Breast epithelium (tissue), 4 donors: Measurements from ENCODE around the gene FGF2. TPM values are rescaled to one million over a fixed set of nuclear protein-coding genes. Genes with fewer than 3 reads are reported as not detected.

ENCODE experiments used
- DNase-seq, 2 donors: peaks; one replicate each; pipeline ENCODE4 v3.0.0-alpha.2; 2019; ENCODE audit warnings: low spot score in 2 of 2
- H3K27ac ChIP-seq, 2 donors: fragments of 200-600 bp; sonication (generic) in 1 of 2; one replicate each; pipeline ENCODE4 v1.5.1; 2016 to 2019; ENCODE audit warnings: mild to moderate bottlenecking in 1 of 2
- H3K27me3 ChIP-seq, 2 donors: fragments of 200-600 bp; sonication (generic) in 1 of 2; one replicate each; pipeline versions ENCODE4 v1.5.1 to v1.6.0; 2017 to 2019; ENCODE audit warnings: control low read depth in 1 of 2, mild to moderate bottlenecking in 1 of 2
- H3K36me3 ChIP-seq: fragments of 200-600 bp; one replicate; pipeline ENCODE4 v1.5.1; 2019
- H3K4me1 ChIP-seq, 2 donors: fragments of 200-600 bp; sonication (generic); one replicate each; pipeline ENCODE4 v1.5.1; 2016 to 2019; ENCODE audit warnings: control low read depth in 1 of 2
- H3K4me3 ChIP-seq, 3 donors: fragments of 200-600 bp; sonication (generic); 1 replicate in 2 of 3; 2 replicates in 1 of 3; pipeline ENCODE4 v1.5.1; 2016 to 2019; ENCODE audit warnings: mild to moderate bottlenecking in 3 of 3, moderate library complexity in 2 of 3
- H3K9me3 ChIP-seq, 2 donors: fragments of 200-600 bp; sonication (generic) in 1 of 2; one replicate each; pipeline ENCODE4 v1.5.1; 2016 to 2019; ENCODE audit warnings: control low read depth in 1 of 2
- POLR2A ChIP-seq: fragments of 450-650 bp; IDR thresholded peaks from one replicate; pipeline ENCODE4 v1.6.1; 2016; ENCODE audit warnings: antibody characterized with exemption, mild to moderate bottlenecking, moderate library complexity
- POLR2AphosphoS5 ChIP-seq, 3 donors: sonication (generic); formaldehyde crosslinking; IDR thresholded peaks; one replicate each; pipeline ENCODE4 v1.6.1; 2017; ENCODE audit warnings: antibody characterized with exemption in 3 of 3
- intact Hi-C: fragments of 100-400 bp; cut with DNase I; formaldehyde crosslinking; loops from one replicate; pipeline ENCODE4 v1.15.1; 2023; ENCODE audit warnings: low total_unique reads
- total RNA-seq, 3 donors: library from RNA; depleted of rRNA; stranded (reverse); fragments of >200 nt; gene quantifications; one replicate each; pipeline ENCODE4 v1.1.0, GENCODE V29; 2016
- TF ChIP-seq, protein P1 (sequence below), 3 donors: fragments of 450-650 bp; IDR thresholded peaks; one replicate each; pipeline ENCODE4 v1.5.1; 2016 to 2017; ENCODE audit warnings: antibody characterized with exemption in 3 of 3, mild to moderate bottlenecking in 3 of 3, moderate library complexity in 3 of 3

Gene FGF2
- total RNA-seq, 3 donors from 2014 or later: 21.6 to 53.6 (median 33.0) TPM

DNA sequence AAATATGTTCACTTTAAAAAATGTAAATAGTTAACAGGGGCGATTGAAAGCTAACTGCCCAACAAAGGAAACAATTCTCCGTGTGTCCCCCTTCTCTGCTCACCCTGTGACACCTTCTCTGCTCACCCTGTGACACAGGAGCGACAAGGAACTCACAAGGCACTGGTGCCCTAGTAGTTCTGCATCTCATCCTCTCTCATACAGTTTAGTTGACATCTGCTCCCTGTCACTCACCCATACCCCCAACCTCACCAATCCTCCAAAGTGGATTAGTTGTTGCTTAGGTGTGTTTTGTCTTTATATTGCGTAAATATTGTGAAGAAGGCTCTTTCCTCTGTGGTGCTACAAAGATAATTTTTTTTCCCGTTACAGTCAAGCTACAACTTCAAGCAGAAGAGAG lies 49.3 kb downstream of the FGF2 start:
- no peaks in the 10 kb centered on the region for H3K36me3 ChIP-seq
- H3K27me3 ChIP-seq: no peaks in the 10 kb centered on the region
- no peak for DNase-seq
- no peak for TF ChIP-seq POLR2AphosphoS5 (IDR thresholded peaks at IDR 0.05)
- TF ChIP-seq, protein P1, sequence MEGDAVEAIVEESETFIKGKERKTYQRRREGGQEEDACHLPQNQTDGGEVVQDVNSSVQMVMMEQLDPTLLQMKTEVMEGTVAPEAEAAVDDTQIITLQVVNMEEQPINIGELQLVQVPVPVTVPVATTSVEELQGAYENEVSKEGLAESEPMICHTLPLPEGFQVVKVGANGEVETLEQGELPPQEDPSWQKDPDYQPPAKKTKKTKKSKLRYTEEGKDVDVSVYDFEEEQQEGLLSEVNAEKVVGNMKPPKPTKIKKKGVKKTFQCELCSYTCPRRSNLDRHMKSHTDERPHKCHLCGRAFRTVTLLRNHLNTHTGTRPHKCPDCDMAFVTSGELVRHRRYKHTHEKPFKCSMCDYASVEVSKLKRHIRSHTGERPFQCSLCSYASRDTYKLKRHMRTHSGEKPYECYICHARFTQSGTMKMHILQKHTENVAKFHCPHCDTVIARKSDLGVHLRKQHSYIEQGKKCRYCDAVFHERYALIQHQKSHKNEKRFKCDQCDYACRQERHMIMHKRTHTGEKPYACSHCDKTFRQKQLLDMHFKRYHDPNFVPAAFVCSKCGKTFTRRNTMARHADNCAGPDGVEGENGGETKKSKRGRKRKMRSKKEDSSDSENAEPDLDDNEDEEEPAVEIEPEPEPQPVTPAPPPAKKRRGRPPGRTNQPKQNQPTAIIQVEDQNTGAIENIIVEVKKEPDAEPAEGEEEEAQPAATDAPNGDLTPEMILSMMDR (IDR thresholded peaks at IDR 0.05): no peak
- TF ChIP-seq POLR2A: no peak
- no peak overlapping the region for H3K4me3 ChIP-seq
- no peaks in the 10 kb centered on the region for H3K4me1 ChIP-seq
- H3K9me3 ChIP-seq: no peaks in the 10 kb centered on the region
- no peak overlapping the region for H3K27ac ChIP-seq
- intact Hi-C loops: no loop called here

DNA sequence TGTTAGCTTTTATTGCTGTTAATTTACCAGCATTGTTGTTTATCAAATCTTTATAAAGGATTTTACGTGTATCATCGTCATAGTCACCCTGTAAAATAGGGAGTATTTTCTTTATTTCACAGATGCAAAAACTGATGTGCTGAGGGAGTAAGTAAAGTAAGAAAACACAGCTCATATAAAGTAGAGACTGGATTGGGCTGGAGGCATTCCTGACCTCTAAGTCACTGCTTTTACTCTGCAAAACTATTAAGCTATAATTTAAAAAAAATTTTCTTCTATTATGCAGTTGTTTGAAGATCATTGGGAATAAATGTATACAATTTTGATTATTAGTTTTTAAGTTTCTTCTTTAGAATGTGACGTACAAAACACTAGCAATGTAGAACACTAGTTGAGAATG lies 49.8 kb downstream of the FGF2 start:
- TF ChIP-seq, protein P1 (IDR thresholded peaks at IDR 0.05): no peak
- TF ChIP-seq POLR2A: no peak
- TF ChIP-seq POLR2AphosphoS5 (IDR thresholded peaks at IDR 0.05): no peak
- H3K4me3 ChIP-seq: no peak overlapping the region
- intact Hi-C loops: no loop called here
- H3K27ac ChIP-seq: no peak overlapping the region
- no peaks in the 10 kb centered on the region for H3K9me3 ChIP-seq
- DNase-seq: no peak
- H3K27me3 ChIP-seq: no peaks in the 10 kb centered on the region
- no peaks in the 10 kb centered on the region for H3K36me3 ChIP-seq
- no peaks in the 10 kb centered on the region for H3K4me1 ChIP-seq

DNA sequence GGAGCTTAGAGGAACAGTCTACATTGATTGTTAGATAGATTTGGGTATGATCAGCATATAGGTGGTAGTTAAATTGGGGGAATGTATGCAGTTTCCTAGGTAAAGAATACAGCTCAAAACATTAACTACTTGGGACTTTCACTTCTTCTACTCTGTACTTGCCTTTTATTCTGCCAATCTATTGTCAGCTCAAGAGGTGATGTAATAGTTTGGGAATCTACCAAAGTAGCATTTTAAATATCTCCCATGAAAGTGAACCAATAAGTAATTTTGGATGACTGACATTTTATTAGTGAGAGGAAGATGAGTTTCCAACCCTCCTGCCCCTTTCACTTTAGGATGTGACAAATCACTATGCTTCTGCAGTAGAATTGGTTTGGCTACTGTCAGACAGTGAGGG lies 52.4 kb downstream of the FGF2 start:
- H3K4me3 ChIP-seq: no peak overlapping the region
- no peak overlapping the region for H3K27ac ChIP-seq
- no peaks in the 10 kb centered on the region for H3K36me3 ChIP-seq
- intact Hi-C loops: no loop called here
- H3K9me3 ChIP-seq: no peaks in the 10 kb centered on the region
- TF ChIP-seq POLR2AphosphoS5 (IDR thresholded peaks at IDR 0.05): no peak
- TF ChIP-seq, protein P1 (IDR thresholded peaks at IDR 0.05): no peak
- TF ChIP-seq POLR2A: no peak
- no peaks in the 10 kb centered on the region for H3K4me1 ChIP-seq
- no peaks in the 10 kb centered on the region for H3K27me3 ChIP-seq
- DNase-seq: no peak

DNA sequence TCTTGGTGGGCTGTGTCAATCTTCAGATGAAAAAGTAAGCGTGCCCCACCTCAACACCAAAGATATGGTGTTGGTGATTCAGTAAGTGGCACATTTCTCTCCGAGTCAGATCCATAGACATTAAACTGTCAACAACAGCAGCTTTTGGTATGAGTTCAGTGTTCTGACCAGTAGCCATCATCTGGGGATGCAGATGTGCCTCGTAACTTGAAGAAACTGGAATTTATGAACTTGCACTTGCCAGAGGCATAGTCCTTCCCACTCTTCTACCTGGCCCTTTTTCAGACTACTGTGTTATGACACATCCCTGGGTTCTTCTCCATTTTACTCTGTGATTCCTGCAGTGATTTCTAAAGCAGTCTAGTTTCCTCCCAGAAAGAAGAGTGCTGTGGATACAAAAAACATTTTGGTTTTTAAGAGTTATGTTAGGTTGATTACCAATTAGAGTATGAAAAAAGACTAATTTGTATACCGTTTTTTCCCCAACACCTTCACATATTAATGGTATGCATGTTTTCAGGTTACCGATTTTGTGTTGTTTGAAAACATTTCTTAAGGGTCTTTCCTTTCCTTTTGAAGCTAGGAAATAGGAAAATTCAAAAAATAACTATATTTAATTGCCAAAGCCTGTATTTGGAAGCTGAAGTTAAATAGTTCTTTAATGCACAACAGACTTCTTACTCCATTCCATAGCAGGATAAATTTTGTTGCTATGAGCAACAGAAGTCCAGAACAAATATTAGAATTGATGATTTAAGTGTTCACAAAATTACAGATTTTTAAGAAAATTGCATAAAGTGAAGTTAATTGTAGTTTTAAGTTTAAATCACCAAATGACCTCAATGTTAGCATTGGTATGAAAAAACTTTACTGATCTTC lies 56.5 kb downstream of the FGF2 start:
- TF ChIP-seq, protein P1 (IDR thresholded peaks at IDR 0.05): no peak
- no peak for TF ChIP-seq POLR2A
- TF ChIP-seq POLR2AphosphoS5 (IDR thresholded peaks at IDR 0.05): no peak
- Histone ChIP-seq H3K9me3 (no peaks in the 10 kb centered on the region), H3K4me3 (no peak overlapping the region), H3K27me3 (no peaks in the 10 kb centered on the region), H3K27ac (peak overlapping the region in 1 of 2 donors; percentile 61), H3K36me3 (no peaks in the 10 kb centered on the region), H3K4me1 (no peaks in the 10 kb centered on the region)
- intact Hi-C loops: no loop called here
- DNase-seq: no peak

DNA sequence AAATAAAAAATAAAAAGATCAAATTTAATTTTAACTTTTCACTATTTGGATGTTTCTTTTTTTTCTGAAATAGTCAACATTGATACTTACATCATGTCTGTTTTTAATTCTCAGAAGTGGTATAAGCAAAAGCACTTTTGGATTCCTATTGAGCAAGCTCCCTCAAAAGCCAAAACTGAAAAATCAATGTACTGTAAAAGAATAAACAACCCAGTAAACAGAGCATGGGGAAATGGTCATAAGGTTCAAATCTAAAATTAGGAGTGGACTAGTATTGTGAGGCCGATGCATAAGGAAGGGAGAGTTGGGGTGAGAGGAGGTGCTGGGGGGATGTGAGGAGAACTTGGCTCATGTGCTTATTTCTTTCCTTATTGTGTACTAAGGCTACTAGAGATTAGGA lies 57.9 kb downstream of the FGF2 start:
- no peaks in the 10 kb centered on the region for H3K9me3 ChIP-seq
- no peaks in the 10 kb centered on the region for H3K36me3 ChIP-seq
- no peak for DNase-seq
- TF ChIP-seq, protein P1 (IDR thresholded peaks at IDR 0.05): no peak
- no peak for TF ChIP-seq POLR2A
- TF ChIP-seq POLR2AphosphoS5 (IDR thresholded peaks at IDR 0.05): no peak
- H3K27ac ChIP-seq: peak overlapping the region; percentile 45 to 54
- H3K4me1 ChIP-seq: no peaks in the 10 kb centered on the region
- H3K27me3 ChIP-seq: no peaks in the 10 kb centered on the region
- intact Hi-C loops: no loop called here
- H3K4me3 ChIP-seq: no peak overlapping the region
